HepG2 (cell line): ENCODE measurements around the gene RABGGTA. TPM values are rescaled to one million over a fixed set of nuclear protein-coding genes. Genes with fewer than 3 reads are reported as not detected.

Source experiments
- ARNTL ChIP-seq: sonication (generic); formaldehyde crosslinking; IDR thresholded peaks from 2 replicates; pipeline ENCODE4 v1.4.0; 2020; ENCODE audit warnings: mild to moderate bottlenecking, missing genetic modification reagents
- CBX1 ChIP-seq: IDR thresholded peaks from one replicate; pipeline ENCODE4 v1.6.1; 2016; ENCODE audit warnings: antibody characterized with exemption, low read depth
- MZF1 ChIP-seq: sonication (generic); formaldehyde crosslinking; IDR thresholded peaks from 2 replicates; pipeline ENCODE4 v1.8.1; 2023; ENCODE audit warnings: mild to moderate bottlenecking, missing genetic modification reagents, borderline replicate concordance
- SNAPC2 ChIP-seq: sonication (generic); formaldehyde crosslinking; IDR thresholded peaks from 2 replicates; pipeline ENCODE4 v1.8.1; 2022; ENCODE audit warnings: mild to moderate bottlenecking, missing genetic modification reagents
- TCF7L2 ChIP-seq: IDR thresholded peaks from 2 replicates; pipeline ENCODE4 v1.6.1; 2011; ENCODE audit warnings: mild to moderate bottlenecking, low read depth, low read length, moderate library complexity
- ZBTB21 ChIP-seq: sonication (generic); formaldehyde crosslinking; IDR thresholded peaks from 2 replicates; pipeline ENCODE4 v1.4.0; 2020; ENCODE audit warnings: missing genetic modification reagents
- ZMAT3 ChIP-seq: sonication (generic); formaldehyde crosslinking; conservative IDR thresholded peaks from 2 replicates; pipeline ENCODE4 v1.7.0; 2021; ENCODE audit warnings: missing genetic modification reagents
- ZNF143 ChIP-seq: sonication (generic); formaldehyde crosslinking; IDR thresholded peaks from 2 replicates; pipeline ENCODE4 v1.4.0; 2020; ENCODE audit warnings: missing genetic modification reagents
- ZNF207 ChIP-seq: fragments of 450-650 bp; IDR thresholded peaks from 2 replicates; pipeline ENCODE4 v1.6.1; 2016; ENCODE audit warnings: antibody characterized with exemption, borderline replicate concordance
- ZNF224 ChIP-seq: sonication (generic); formaldehyde crosslinking; IDR thresholded peaks from 2 replicates; pipeline ENCODE4 v1.5.0; 2020; ENCODE audit warnings: mild to moderate bottlenecking, missing genetic modification reagents
- ZNF292 ChIP-seq: sonication (generic); formaldehyde crosslinking; IDR thresholded peaks from 2 replicates; pipeline ENCODE4 v1.8.1; 2022; ENCODE audit warnings: mild to moderate bottlenecking, low read depth, missing genetic modification reagents, borderline replicate concordance
- ZNF382 ChIP-seq: sonication (generic); formaldehyde crosslinking; IDR thresholded peaks from 2 replicates; pipeline ENCODE4 v1.5.0; 2020; ENCODE audit warnings: missing genetic modification reagents, mild to moderate bottlenecking, borderline replicate concordance
- ZNF564 ChIP-seq: sonication (generic); formaldehyde crosslinking; IDR thresholded peaks from 2 replicates; pipeline ENCODE4 v1.8.1; 2023; ENCODE audit warnings: mild to moderate bottlenecking, missing genetic modification reagents
- ZNF816 ChIP-seq: sonication (generic); formaldehyde crosslinking; IDR thresholded peaks from 2 replicates; pipeline ENCODE4 v1.8.0; 2022; ENCODE audit warnings: missing genetic modification reagents, mild to moderate bottlenecking, borderline replicate concordance
- polyA plus RNA-seq, 8 experiments: library from polyadenylated mRNA; depleted of rRNA in 3 of 8; stranded (reverse) in 7 of 8; unstranded in 1 of 8; fragments of >200 nt; fragmentation: Illumina TruSeq in 4 of 8; extraction: Trizol in 4 of 8; gene quantifications; 2 replicates each; pipeline versions ENCODE4 v1.2.1 to v1.2.3, GENCODE V29; 2011 to 2016; ENCODE audit warnings: low read depth in 4 of 8, missing spikeins in 1 of 8, mixed read lengths in 1 of 8; ENCODE audit not compliant: insufficient read depth in 1 of 8
- total RNA-seq, 5 experiments: library from RNA; depleted of rRNA; stranded (reverse); fragments of >200 nt; fragmentation: Illumina TruSeq; extraction: Trizol; gene quantifications; 2 replicates each; pipeline ENCODE4 v1.2.3, GENCODE V29; 2016; ENCODE audit warnings: low read depth in 1 of 5
- TF ChIP-seq, protein P1 (sequence below): sonication (generic); formaldehyde crosslinking; IDR thresholded peaks from 2 replicates; pipeline ENCODE4 v1.9.0; 2022; ENCODE audit warnings: missing genetic modification reagents, mild to moderate bottlenecking, borderline replicate concordance
- TF ChIP-seq, protein P2 (sequence below): sonication (generic); formaldehyde crosslinking; IDR thresholded peaks from 2 replicates; pipeline ENCODE4 v1.4.0; 2020; ENCODE audit warnings: missing genetic modification reagents
- TF ChIP-seq, protein P3 (sequence below): sonication (generic); formaldehyde crosslinking; IDR thresholded peaks from 2 replicates; pipeline ENCODE4 v1.4.0; 2020; ENCODE audit warnings: missing genetic modification reagents, borderline replicate concordance
- TF ChIP-seq, protein P4 (sequence below): sonication (generic); formaldehyde crosslinking; IDR thresholded peaks from 2 replicates; pipeline ENCODE4 v1.8.0; 2022; ENCODE audit warnings: mild to moderate bottlenecking, missing genetic modification reagents, moderate library complexity
- TF ChIP-seq, protein P5 (sequence below): sonication (generic); formaldehyde crosslinking; IDR thresholded peaks from 2 replicates; pipeline ENCODE4 v1.8.1; 2023; ENCODE audit warnings: missing genetic modification reagents, mild to moderate bottlenecking, borderline replicate concordance

The RABGGTA gene
- total and polyA plus RNA-seq, 2 of the 13 experiments (the other 11 are each of a cell fraction or from before 2014, with no cell fraction given): 57.9 to 90.8 TPM

DNA sequence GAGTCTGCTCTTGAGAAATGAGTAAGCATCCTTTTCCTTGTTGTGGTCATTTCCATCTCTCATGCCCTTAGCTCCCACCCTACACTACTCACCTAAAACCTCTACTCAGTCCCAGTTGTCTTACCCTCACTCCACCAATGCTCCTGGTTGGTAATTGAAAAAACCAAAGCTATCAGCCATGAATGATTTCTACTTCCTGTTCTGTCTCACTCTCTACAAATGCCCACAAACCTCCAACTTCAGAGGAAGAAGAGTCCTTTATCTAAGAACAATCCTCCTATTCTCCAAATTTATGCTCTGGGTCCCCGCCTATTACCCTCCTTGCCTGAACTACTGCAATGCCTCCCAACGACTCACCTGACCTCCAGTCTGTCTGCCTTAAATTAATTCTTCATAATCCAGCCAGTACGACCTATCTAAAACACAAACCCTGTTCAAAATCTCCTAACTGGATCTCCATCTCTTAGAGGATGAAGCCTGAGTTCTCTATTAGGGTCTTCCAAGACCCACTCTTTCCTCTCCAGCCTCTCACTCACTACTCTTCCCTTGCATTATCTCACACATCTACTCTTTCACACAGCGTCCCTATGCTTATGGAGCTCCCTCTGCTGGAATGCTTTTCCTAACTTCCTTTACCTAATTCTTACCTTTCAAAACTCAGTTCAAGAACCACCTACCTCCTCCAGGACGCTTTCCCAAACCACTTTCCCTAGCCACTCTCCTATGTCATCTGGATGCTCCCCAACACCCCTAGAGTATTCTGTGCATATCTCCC lies 26.0 kb upstream of the RABGGTA start (continued):
- TF ChIP-seq, protein P1, sequence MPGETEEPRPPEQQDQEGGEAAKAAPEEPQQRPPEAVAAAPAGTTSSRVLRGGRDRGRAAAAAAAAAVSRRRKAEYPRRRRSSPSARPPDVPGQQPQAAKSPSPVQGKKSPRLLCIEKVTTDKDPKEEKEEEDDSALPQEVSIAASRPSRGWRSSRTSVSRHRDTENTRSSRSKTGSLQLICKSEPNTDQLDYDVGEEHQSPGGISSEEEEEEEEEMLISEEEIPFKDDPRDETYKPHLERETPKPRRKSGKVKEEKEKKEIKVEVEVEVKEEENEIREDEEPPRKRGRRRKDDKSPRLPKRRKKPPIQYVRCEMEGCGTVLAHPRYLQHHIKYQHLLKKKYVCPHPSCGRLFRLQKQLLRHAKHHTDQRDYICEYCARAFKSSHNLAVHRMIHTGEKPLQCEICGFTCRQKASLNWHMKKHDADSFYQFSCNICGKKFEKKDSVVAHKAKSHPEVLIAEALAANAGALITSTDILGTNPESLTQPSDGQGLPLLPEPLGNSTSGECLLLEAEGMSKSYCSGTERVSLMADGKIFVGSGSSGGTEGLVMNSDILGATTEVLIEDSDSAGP (CRISPR knock-in tag): no peak
- TF ChIP-seq, protein P2, sequence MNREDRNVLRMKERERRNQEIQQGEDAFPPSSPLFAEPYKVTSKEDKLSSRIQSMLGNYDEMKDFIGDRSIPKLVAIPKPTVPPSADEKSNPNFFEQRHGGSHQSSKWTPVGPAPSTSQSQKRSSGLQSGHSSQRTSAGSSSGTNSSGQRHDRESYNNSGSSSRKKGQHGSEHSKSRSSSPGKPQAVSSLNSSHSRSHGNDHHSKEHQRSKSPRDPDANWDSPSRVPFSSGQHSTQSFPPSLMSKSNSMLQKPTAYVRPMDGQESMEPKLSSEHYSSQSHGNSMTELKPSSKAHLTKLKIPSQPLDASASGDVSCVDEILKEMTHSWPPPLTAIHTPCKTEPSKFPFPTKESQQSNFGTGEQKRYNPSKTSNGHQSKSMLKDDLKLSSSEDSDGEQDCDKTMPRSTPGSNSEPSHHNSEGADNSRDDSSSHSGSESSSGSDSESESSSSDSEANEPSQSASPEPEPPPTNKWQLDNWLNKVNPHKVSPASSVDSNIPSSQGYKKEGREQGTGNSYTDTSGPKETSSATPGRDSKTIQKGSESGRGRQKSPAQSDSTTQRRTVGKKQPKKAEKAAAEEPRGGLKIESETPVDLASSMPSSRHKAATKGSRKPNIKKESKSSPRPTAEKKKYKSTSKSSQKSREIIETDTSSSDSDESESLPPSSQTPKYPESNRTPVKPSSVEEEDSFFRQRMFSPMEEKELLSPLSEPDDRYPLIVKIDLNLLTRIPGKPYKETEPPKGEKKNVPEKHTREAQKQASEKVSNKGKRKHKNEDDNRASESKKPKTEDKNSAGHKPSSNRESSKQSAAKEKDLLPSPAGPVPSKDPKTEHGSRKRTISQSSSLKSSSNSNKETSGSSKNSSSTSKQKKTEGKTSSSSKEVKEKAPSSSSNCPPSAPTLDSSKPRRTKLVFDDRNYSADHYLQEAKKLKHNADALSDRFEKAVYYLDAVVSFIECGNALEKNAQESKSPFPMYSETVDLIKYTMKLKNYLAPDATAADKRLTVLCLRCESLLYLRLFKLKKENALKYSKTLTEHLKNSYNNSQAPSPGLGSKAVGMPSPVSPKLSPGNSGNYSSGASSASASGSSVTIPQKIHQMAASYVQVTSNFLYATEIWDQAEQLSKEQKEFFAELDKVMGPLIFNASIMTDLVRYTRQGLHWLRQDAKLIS (CRISPR knock-in tag): no peak; the same call in 1 of the 2 replicates
- no peak for TF ChIP-seq ARNTL (CRISPR knock-in tag)
- TF ChIP-seq ZNF224 (CRISPR knock-in tag): no peak
- no peak for TF ChIP-seq CBX1
- TF ChIP-seq ZNF292 (CRISPR knock-in tag): no peak
- TF ChIP-seq SNAPC2 (CRISPR knock-in tag): peak; percentile 53; the same call in 1 of the 2 replicates
- TF ChIP-seq ZNF207: no peak
- no peak for TF ChIP-seq ZNF564 (CRISPR knock-in tag)
- TF ChIP-seq ZNF382: no peak
- TF ChIP-seq ZMAT3 (CRISPR knock-in tag): 0 out of 2 replicates have a peak, but pooled peaks have one; percentile 57
- TF ChIP-seq, protein P3, sequence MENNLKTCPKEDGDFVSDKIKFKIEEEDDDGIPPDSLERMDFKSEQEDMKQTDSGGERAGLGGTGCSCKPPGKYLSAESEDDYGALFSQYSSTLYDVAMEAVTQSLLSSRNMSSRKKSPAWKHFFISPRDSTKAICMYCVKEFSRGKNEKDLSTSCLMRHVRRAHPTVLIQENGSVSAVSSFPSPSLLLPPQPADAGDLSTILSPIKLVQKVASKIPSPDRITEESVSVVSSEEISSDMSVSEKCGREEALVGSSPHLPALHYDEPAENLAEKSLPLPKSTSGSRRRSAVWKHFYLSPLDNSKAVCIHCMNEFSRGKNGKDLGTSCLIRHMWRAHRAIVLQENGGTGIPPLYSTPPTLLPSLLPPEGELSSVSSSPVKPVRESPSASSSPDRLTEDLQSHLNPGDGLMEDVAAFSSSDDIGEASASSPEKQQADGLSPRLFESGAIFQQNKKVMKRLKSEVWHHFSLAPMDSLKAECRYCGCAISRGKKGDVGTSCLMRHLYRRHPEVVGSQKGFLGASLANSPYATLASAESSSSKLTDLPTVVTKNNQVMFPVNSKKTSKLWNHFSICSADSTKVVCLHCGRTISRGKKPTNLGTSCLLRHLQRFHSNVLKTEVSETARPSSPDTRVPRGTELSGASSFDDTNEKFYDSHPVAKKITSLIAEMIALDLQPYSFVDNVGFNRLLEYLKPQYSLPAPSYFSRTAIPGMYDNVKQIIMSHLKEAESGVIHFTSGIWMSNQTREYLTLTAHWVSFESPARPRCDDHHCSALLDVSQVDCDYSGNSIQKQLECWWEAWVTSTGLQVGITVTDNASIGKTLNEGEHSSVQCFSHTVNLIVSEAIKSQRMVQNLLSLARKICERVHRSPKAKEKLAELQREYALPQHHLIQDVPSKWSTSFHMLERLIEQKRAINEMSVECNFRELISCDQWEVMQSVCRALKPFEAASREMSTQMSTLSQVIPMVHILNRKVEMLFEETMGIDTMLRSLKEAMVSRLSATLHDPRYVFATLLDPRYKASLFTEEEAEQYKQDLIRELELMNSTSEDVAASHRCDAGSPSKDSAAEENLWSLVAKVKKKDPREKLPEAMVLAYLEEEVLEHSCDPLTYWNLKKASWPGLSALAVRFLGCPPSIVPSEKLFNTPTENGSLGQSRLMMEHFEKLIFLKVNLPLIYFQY (CRISPR knock-in tag): 0 out of 2 replicates have a peak, but pooled peaks have one; percentile 29
- TF ChIP-seq, protein P4, sequence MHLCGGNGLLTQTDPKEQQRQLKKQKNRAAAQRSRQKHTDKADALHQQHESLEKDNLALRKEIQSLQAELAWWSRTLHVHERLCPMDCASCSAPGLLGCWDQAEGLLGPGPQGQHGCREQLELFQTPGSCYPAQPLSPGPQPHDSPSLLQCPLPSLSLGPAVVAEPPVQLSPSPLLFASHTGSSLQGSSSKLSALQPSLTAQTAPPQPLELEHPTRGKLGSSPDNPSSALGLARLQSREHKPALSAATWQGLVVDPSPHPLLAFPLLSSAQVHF (CRISPR knock-in tag): no peak
- TF ChIP-seq ZNF816 (CRISPR knock-in tag): no peak
- peak; percentile 38; the same call in 1 of the 2 replicates for TF ChIP-seq ZBTB21 (CRISPR knock-in tag)
- TF ChIP-seq, protein P5, sequence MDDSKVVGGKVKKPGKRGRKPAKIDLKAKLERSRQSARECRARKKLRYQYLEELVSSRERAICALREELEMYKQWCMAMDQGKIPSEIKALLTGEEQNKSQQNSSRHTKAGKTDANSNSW: 0 out of 2 replicates have a peak, but pooled peaks have one; percentile 19
- TF ChIP-seq TCF7L2: no peak
- no peak for TF ChIP-seq ZNF143 (CRISPR knock-in tag)
- no peak for TF ChIP-seq MZF1
